Left renal pelvis (tissue), 4 donors: ENCODE data around the gene PLPP4. TPM values are rescaled to one million over a fixed set of nuclear protein-coding genes. Genes with fewer than 3 reads are reported as not detected.

Source experiments
- DNase-seq, 4 donors: peaks; one replicate each; pipeline ENCODE4 v3.0.0-alpha.2; 2013; ENCODE audit warnings: low read depth in 4 of 4, low spot score in 3 of 4
- polyA plus RNA-seq, 4 donors: library from polyadenylated mRNA; unstranded; fragments of 120-200 nt; gene quantifications; one replicate each; pipeline ENCODE4 v1.2.1, GENCODE V29; 2013; ENCODE audit not compliant: insufficient read length in 4 of 4

The PLPP4 gene
- polyA plus RNA-seq, 4 donors: 0.49 to 6.2 (median 5.2) TPM

- no peak for DNase-seq
Observed at GRCh38 chr10:120571266-120571665, 114.2 kb downstream of the PLPP4 start.

- DNase-seq: no peak
Observed at GRCh38 chr10:120572307-120572706, 115.3 kb downstream of the PLPP4 start.

DNA sequence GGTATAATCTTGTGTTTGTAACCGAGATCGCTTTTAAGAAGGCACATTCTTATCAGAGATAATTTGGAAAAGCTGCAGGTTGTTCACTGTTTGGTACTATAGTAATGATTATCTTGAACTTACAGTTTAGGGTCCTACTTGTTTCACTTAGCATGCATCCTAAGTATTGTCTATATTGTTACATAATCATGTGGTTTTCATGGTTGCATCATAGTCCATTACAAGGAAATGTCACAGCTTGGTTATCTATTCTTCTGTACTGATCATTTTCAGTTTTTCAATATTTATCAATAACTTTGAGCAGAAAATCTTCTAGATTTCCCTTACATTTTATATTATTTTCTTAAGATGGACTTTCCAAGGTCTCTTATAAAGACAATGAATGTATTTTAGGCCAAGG is 116.3 kb downstream of the PLPP4 start:
- DNase-seq: no peak

DNA sequence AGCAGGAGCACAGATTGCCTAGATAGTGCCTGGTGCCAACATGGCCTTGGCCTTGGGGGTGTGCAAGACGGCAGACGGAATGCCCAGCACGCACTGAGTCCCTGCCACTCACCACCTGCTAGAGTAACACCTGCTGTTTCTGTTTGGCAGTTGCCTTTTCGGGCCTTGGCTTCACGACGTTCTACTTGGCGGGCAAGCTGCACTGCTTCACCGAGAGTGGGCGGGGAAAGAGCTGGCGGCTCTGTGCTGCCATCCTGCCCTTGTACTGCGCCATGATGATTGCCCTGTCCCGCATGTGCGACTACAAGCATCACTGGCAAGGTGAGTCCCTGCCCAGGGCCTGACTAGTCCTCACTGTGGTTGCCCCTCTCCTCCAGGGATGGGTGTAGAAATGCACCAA is 118.0 kb downstream of the PLPP4 start:
- no peak for DNase-seq

DNA sequence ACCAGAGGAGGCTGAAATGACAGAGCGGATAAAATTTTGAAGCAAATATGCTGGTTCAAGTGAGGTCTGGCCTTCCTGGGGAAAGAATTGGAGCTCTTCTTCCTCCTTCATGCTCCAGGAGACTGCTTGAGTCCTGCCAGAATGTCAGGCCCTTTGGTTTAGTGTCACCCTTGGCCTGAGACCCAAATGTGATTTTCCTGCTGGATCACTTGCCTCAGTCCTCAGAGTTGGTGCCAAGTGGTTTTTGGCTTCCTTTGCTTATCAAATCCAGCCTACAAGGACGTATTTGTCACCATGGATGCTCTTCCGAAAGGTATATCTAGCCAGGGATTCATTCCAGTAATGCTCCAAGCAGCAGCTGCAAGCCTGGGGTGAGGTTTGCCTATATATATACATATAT is 118.4 kb downstream of the PLPP4 start:
- DNase-seq: no peak

- no peak for DNase-seq
Observed at GRCh38 chr10:120578134-120578533, 121.1 kb downstream of the PLPP4 start.

GRCh38 chr10:120578890-120579289 is 121.9 kb downstream of the PLPP4 start:
- DNase-seq: no peak

DNA sequence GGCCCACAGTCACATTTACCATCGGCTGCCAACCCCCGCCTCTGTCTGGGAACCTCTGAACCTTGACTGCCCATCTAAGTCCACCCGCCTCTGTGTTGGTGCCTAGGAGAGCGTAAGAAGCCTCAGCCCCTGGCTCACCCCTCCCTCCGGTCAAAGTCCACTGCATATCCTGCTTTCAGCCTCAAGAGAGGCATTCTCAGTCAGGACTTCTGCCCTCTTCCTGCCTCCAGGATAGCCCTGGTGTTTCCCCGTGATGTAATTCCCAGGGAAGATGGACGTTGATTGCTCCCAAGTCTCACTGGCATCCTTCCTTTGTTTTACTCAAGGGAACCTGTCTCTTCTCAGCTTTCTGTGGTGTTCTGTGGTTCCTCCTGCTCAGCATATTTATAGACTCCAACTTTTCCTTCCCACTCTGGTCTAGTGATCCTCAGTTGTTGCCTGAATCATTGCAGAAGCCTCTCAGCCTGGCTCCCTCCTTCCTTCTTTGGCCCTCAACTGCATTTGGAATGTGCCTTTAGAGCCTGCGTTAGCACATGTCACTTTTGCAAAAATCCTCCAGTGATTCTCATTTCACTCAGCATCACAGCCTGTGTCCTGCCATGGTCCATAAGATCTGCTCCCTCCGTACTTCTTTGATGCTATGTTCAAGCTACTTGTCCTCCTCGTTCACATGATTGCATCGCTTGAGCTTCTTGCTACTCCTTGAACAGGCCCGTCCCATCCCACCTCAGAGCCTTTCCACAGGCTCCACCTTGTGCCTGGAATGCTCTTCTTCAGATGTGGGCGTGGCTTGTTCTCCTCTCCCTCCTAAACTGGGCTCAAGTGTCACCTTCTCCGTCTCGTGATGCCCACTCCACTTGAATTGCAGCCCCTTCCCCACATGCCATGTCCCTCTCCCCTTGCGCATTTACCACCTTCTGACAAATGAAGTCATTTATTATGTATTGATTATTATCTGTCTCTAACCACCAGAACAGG is 124.2 kb downstream of the PLPP4 start:
- peak in 2 of 4 donors; percentile 42 to 44 for DNase-seq

GRCh38 chr10:120582753-120583152 is 125.7 kb downstream of the PLPP4 start:
- no peak for DNase-seq

GRCh38 chr10:120583424-120584108 is 126.5 kb downstream of the PLPP4 start:
- DNase-seq: no peak

DNA sequence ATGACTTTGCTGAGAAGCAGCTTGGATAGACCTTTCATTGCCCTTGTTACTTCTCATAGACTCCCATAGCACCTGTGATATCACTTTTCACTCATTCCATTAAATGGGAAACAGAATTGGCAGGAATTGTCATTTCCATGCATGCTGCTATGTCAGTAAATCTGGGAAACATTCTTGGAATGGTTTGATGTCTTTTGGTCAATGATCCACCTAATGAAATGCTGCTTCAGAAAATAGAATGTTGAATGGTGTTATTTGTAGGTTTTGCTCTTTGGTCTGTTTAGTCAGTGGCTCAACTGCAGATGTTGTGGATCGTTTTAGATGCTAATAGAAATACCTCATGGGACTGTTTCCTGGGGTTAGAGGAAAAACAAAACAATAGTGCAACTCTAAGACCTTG is 127.8 kb downstream of the PLPP4 start:
- DNase-seq: no peak

GRCh38 chr10:120586471-120586872 is 129.4 kb downstream of the PLPP4 start:
- DNase-seq: no peak

- no peak for DNase-seq
Observed at GRCh38 chr10:120587061-120587460, 130.0 kb downstream of the PLPP4 start.

DNA sequence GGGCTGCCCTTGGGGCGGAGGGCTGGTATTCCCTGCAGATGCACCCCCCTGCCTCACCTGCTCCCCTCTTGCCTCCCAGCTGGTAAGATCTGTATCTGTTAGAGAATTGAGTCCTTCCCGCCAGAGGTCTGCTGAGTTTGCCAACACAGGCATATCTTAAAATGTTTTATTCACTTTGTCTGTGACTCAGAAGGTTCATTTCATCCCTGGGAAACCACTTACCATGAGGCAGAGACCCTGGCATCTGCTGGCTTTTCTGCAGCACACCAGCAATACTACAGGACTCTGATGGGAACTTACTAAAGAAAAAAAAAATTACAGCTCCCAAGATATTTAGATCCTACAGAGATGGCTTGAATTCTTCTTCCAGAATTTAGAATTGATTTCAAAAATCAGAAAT is 131.3 kb downstream of the PLPP4 start:
- DNase-seq: no peak

DNA sequence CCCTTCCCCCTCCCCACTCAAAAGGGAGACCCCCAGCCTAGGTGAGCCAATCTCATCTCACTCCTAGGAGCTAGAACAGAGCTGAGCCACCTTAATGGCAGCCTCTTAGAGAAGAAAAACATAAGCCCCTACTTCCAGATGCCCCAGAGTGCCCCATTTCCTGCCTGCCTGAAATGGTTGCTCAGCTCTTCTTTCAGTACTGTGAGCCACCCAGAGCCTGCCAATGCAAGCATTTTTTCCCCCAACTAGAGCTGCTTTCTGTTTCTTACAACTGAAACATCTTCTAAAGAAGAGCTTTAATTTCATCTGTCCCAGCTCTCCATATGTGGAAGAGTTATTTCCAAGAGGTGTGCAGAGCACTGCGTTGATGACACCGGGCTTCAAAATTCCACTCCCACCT is 136.7 kb downstream of the PLPP4 start:
- DNase-seq: no peak

DNA sequence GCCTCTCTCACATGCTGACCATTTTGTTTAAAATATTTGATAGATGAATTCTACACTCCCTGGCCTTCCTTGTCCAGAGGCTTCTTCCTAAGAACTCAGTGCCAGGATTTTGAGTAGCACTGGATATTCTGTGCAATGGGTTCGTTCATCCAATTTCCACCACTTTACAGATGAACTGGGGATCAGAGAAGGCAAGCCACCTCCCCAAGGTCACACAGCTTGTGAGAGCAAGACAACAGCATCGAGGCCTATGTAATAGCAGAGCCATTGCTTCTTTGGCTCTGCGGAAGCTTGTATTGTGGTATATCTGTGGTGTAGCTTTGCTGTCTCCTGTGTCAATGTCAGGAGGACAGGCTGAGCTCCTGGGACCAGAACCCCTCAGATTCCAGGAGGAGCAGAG is 140.9 kb downstream of the PLPP4 start:
- DNase-seq: no peak

DNA sequence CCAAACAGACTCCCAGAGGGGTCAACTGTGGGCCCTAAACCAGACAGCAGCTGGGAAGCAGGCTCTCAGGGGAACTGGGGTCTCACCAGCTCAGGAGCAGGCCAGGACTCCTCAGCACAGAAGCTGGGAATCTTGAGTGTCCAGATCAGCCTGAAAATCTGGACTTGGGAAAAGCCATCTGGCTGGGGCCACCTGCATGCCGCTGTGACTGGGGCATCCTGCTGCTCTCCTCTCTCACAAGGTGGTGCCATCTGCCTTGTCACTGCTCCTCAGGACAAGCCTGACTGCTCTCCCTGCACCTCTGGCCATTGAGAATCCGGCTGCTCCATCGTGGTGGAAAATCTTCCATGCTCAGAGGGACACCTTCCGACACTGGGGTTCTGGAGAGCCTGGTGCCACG is 141.4 kb downstream of the PLPP4 start:
- no peak for DNase-seq

DNA sequence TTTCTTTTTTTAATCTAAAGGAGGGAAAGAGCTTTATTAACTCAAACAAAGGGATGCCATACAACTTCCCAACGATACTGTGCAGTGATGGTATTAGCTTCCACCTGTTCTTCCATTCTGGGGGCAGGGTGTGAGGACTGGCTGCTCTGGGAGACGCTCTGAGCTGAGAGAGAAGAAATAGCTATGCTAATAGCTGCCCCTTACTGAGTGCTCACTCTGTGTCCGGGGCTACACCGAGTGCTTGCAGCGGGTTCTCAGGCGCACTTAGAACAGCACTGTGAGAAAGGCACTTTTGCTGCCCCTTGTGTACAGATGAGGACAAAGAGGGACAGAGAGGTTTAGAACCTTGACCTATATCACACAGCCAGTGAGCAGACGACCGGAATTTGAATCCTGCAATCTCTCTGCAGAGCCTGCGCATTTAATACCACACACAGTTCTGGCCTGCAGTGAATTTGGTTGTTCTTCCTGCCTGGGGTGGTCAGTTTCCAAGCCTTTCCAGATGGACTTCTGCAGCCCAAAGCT is 142.2 kb downstream of the PLPP4 start:
- no peak for DNase-seq

GRCh38 chr10:120600871-120601649 is 144.0 kb downstream of the PLPP4 start:
- no peak for DNase-seq

- no peak for DNase-seq
Observed at GRCh38 chr10:120601999-120602398, 145.0 kb downstream of the PLPP4 start.

DNA sequence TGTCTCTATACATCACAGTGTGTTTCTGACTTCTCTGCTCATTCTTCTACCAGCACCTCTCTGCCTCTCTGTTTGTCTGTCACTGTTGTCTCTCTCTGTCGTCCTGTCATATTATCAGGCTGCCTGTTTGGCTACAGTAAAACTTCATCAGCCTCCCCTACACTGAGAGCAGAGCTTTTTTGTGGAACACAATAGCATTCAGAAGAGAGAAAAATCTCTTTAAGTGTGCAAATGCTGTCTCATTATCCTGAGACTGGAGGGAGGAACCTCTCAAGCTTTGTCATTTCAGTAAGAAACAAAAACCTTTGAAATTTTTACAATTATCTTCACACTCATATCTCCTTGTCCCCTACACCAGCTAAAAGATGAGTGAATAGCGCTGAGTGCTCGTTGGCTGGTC is 148.4 kb downstream of the PLPP4 start:
- no peak for DNase-seq
